ENCODE data around the gene PIK3C2G.

- no peak for TF ChIP-seq CTCF (IDR thresholded peaks at IDR 0.05)
- no peak for TF ChIP-seq POLR2A (IDR thresholded peaks at IDR 0.05)
- TF ChIP-seq POLR2AphosphoS5 (IDR thresholded peaks at IDR 0.05; ENCODE audit: insufficient read depth in 1 of 2, low read depth in 1 of 2), result no peak
These were observed 370.0 kb downstream of the PIK3C2G start for GRCh38 chr12:18631339-18631738.

Measured in vagina (tissue), 2 donors.